Measurements from ENCODE around the gene ZNF397. TPM values are rescaled to one million over a fixed set of nuclear protein-coding genes. Genes with fewer than 3 reads are reported as not detected.

ZNF397 gene
- polyA plus RNA-seq, 1 donor from 2014 or later: 58.7 TPM

DNA sequence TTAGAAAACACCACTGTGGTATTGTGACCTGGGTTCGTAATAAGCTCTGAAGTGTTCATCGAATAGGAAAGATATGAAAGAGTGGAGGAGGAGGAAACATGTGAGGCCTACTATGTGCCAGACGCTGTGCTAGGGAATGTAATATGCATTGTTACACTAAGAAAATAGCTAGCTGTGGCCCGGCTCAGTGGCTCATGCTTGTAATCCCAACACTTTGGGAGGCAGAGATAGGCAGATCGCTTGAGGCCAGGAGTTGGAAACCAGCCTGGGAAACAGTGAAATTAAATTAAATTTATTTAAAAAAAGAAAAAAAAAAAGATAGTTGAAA is 49.2 kb upstream of the ZNF397 start:
- no peaks in the 10 kb centered on the region for H3K9me3 ChIP-seq (ENCODE audit: low read length)
- H2AFZ ChIP-seq (ENCODE audit: low read depth, low read length): no peak overlapping the region
- H3K4me2 ChIP-seq (ENCODE audit: low read length): no peak overlapping the region
- H3K79me2 ChIP-seq (replicated peaks; ENCODE audit: insufficient read depth, low read length): no peaks in the 10 kb centered on the region
- no peaks in the 10 kb centered on the region for H3K27me3 ChIP-seq (ENCODE audit: insufficient read depth, low read depth, low read length)
- no peaks in the 10 kb centered on the region for H3K36me3 ChIP-seq (ENCODE audit: insufficient read depth, low read length)
- H4K20me1 ChIP-seq (ENCODE audit: insufficient read depth): no peaks in the 10 kb centered on the region
- no peak overlapping the region for H3K4me3 ChIP-seq (ENCODE audit: low read length)
- no peaks in the 10 kb centered on the region for H3F3A ChIP-seq (ENCODE audit: insufficient read depth, low read length, poor library complexity, severe bottlenecking)
- TF ChIP-seq EP300 (conservative IDR thresholded peaks at IDR 0.05; ENCODE audit: poor library complexity, severe bottlenecking) (no peak), RAD21 (conservative IDR thresholded peaks at IDR 0.05) (no peak), POLR2AphosphoS5 (IDR thresholded peaks at IDR 0.05) (no peak), TAF1 (IDR thresholded peaks at IDR 0.05; ENCODE audit: low read depth) (no peak), EZH2 (IDR thresholded peaks at IDR 0.05; ENCODE audit: borderline replicate concordance, insufficient read depth, low read length, poor library complexity, severe bottlenecking) (no peak), MXI1 (conservative IDR thresholded peaks at IDR 0.05; ENCODE audit: poor library complexity, severe bottlenecking) (no peak), SMC3 (conservative IDR thresholded peaks at IDR 0.05; ENCODE audit: poor library complexity) (no peak)
- TF ChIP-seq, protein P1, sequence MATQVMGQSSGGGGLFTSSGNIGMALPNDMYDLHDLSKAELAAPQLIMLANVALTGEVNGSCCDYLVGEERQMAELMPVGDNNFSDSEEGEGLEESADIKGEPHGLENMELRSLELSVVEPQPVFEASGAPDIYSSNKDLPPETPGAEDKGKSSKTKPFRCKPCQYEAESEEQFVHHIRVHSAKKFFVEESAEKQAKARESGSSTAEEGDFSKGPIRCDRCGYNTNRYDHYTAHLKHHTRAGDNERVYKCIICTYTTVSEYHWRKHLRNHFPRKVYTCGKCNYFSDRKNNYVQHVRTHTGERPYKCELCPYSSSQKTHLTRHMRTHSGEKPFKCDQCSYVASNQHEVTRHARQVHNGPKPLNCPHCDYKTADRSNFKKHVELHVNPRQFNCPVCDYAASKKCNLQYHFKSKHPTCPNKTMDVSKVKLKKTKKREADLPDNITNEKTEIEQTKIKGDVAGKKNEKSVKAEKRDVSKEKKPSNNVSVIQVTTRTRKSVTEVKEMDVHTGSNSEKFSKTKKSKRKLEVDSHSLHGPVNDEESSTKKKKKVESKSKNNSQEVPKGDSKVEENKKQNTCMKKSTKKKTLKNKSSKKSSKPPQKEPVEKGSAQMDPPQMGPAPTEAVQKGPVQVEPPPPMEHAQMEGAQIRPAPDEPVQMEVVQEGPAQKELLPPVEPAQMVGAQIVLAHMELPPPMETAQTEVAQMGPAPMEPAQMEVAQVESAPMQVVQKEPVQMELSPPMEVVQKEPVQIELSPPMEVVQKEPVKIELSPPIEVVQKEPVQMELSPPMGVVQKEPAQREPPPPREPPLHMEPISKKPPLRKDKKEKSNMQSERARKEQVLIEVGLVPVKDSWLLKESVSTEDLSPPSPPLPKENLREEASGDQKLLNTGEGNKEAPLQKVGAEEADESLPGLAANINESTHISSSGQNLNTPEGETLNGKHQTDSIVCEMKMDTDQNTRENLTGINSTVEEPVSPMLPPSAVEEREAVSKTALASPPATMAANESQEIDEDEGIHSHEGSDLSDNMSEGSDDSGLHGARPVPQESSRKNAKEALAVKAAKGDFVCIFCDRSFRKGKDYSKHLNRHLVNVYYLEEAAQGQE (IDR thresholded peaks at IDR 0.05; ENCODE audit: borderline replicate concordance): no peak
- TF ChIP-seq, protein P2, sequence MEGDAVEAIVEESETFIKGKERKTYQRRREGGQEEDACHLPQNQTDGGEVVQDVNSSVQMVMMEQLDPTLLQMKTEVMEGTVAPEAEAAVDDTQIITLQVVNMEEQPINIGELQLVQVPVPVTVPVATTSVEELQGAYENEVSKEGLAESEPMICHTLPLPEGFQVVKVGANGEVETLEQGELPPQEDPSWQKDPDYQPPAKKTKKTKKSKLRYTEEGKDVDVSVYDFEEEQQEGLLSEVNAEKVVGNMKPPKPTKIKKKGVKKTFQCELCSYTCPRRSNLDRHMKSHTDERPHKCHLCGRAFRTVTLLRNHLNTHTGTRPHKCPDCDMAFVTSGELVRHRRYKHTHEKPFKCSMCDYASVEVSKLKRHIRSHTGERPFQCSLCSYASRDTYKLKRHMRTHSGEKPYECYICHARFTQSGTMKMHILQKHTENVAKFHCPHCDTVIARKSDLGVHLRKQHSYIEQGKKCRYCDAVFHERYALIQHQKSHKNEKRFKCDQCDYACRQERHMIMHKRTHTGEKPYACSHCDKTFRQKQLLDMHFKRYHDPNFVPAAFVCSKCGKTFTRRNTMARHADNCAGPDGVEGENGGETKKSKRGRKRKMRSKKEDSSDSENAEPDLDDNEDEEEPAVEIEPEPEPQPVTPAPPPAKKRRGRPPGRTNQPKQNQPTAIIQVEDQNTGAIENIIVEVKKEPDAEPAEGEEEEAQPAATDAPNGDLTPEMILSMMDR (IDR thresholded peaks at IDR 0.05; ENCODE audit: poor library complexity, severe bottlenecking): no peak
- H3K9ac ChIP-seq (ENCODE audit: low read length): no peak overlapping the region
- H3K27ac ChIP-seq (ENCODE audit: low read length): no peak overlapping the region
- H3K9me2 ChIP-seq (ENCODE audit: insufficient read depth, low read length): no peaks in the 10 kb centered on the region

DNA sequence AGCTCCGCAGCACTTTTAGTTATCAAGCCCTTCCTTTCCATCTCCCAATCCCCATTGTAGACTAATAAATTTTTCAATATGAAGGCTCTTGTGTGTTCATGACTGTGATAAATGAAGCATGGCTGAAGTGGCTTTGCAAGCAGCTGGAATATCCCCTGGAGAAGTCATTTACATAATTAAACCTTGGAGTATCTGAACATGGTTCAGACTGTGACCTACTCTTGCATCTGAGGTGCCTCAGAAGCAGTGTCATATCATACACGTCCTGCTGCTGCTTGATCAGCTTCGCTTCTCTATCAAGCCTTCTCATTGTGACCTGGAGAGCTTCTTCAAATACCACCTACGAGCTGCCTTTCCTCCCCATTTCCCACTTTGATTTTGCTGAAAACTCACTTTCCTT is 48.4 kb upstream of the ZNF397 start:
- Histone ChIP-seq H3K9me3 (ENCODE audit: low read length) (no peaks in the 10 kb centered on the region), H3K4me2 (ENCODE audit: low read length) (no peak overlapping the region), H3K27me3 (ENCODE audit: insufficient read depth, low read depth, low read length) (no peaks in the 10 kb centered on the region), H3F3A (ENCODE audit: insufficient read depth, low read length, poor library complexity, severe bottlenecking) (no peaks in the 10 kb centered on the region), H3K4me3 (ENCODE audit: low read length) (no peak overlapping the region), H2AFZ (ENCODE audit: low read depth, low read length) (no peak overlapping the region), H3K79me2 (replicated peaks; ENCODE audit: insufficient read depth, low read length) (no peaks in the 10 kb centered on the region), H3K27ac (ENCODE audit: low read length) (no peak overlapping the region), H3K36me3 (ENCODE audit: insufficient read depth, low read length) (no peaks in the 10 kb centered on the region), H3K9me2 (ENCODE audit: insufficient read depth, low read length) (no peaks in the 10 kb centered on the region), H4K20me1 (ENCODE audit: insufficient read depth) (no peaks in the 10 kb centered on the region), H3K9ac (ENCODE audit: low read length) (no peak overlapping the region)
- TF ChIP-seq SMC3 (conservative IDR thresholded peaks at IDR 0.05; ENCODE audit: poor library complexity) (no peak), EP300 (conservative IDR thresholded peaks at IDR 0.05; ENCODE audit: poor library complexity, severe bottlenecking) (no peak), RAD21 (conservative IDR thresholded peaks at IDR 0.05) (no peak), EZH2 (IDR thresholded peaks at IDR 0.05; ENCODE audit: borderline replicate concordance, insufficient read depth, low read length, poor library complexity, severe bottlenecking) (no peak), POLR2AphosphoS5 (IDR thresholded peaks at IDR 0.05) (no peak), TAF1 (IDR thresholded peaks at IDR 0.05; ENCODE audit: low read depth) (no peak), MXI1 (conservative IDR thresholded peaks at IDR 0.05; ENCODE audit: poor library complexity, severe bottlenecking) (no peak)
- TF ChIP-seq, protein P1 (IDR thresholded peaks at IDR 0.05; ENCODE audit: borderline replicate concordance): no peak
- TF ChIP-seq, protein P2 (IDR thresholded peaks at IDR 0.05; ENCODE audit: poor library complexity, severe bottlenecking): no peak

Measured in neural cell (in vitro differentiated cells).